Left colon (tissue), 2 donors: ENCODE results near the gene ZNF772. TPM values are rescaled to one million over a fixed set of nuclear protein-coding genes. Genes with fewer than 3 reads are reported as not detected.

Experiments used
- ATAC-seq: fragments of 200-7000 bp; cut with Tn5 transposase; one replicate; pipeline ENCODE4 v1.9.1; 2020; ENCODE audit warnings: mild to moderate bottlenecking, moderate library complexity
- DNase-seq, 2 donors: peaks; one replicate each; pipeline ENCODE4 v3.0.0-alpha.2; 2020
- intact Hi-C, 2 donors: fragments of 100-400 bp; cut with DNase I in 1 of 2; cut with micrococcal nuclease in 1 of 2; formaldehyde crosslinking; loops; one replicate each; pipeline versions ENCODE4 v1.11.2 to v1.14.0; 2022; cut with DNase I, micrococcal nuclease
- total RNA-seq, 2 donors: library from RNA; stranded (reverse); fragmentation: NEBNext Ultra II Directional; extraction: Animal tissue kit (Norgen Biotek cat#: 25700); gene quantifications; one replicate each; pipeline ENCODE4 v1.2.1, GENCODE V29; 2021
- donor health status: DM: no; HTN: no; CAD: no.
- donor health status: DM: yes; HTN: yes; CAD: no.

ZNF772 gene
- total RNA-seq, 2 donors from 2014 or later: 3.2 to 3.8 TPM

GRCh38 chr19:57438925-57439324, 38.4 kb downstream of the ZNF772 start:
- DNase-seq (no peak), ATAC-seq (no peak)
- intact Hi-C loops: no loop called here

- DNase-seq (no peak), ATAC-seq (no peak)
- intact Hi-C loops: no loop called here
Measured at GRCh38 chr19:57437931-57438330, 39.4 kb downstream of the ZNF772 start.

GRCh38 chr19:57436417-57436816, 40.9 kb downstream of the ZNF772 start:
- intact Hi-C loops: no loop called here
- DNase-seq: no peak
- ATAC-seq: no peak

- peak; percentile 99 for DNase-seq
- ATAC-seq: peak; percentile 97
- intact Hi-C loops: no loop called here
Measured at GRCh38 chr19:57435062-57435978, 42.0 kb downstream of the ZNF772 start, which contains the start of gene ZNF749. Gene ZNF749, plus strand, starts transcription at chr19:57435325. Its CDS starts 254 bp downstream, at chr19:57435579.

- DNase-seq (no peak), ATAC-seq (no peak)
- intact Hi-C loops: no loop called here
Measured at GRCh38 chr19:57434386-57435061, 42.8 kb downstream of the ZNF772 start.

GRCh38 chr19:57421037-57421436, 56.3 kb downstream of the ZNF772 start:
- DNase-seq (no peak), ATAC-seq (no peak)
- intact Hi-C loops: no loop called here

- DNase-seq: no peak
- no peak for ATAC-seq
- intact Hi-C loops: no loop called here
Measured at GRCh38 chr19:57419439-57419838, 57.9 kb downstream of the ZNF772 start.

Other genes starting within 250 kb of the ZNF772 start
- under 1 TPM; 0.67 to 0.89 TPM for gene AURKC, start 246.5 kb downstream of the ZNF772 start, total RNA-seq
- gene ZNF805, start 236.9 kb downstream of the ZNF772 start, total RNA-seq: 10 to 100 TPM in 1 of 2 donors, 1 to 10 TPM in 1; 9.5 to 10.4 TPM
- gene ZNF460, start 197.1 kb downstream of the ZNF772 start, total RNA-seq: 10 to 100 TPM; 33.1 to 41.6 TPM
- gene ZNF543, start 157.1 kb downstream of the ZNF772 start, total RNA-seq: 1 to 10 TPM; 2.8 to 3.5 TPM
- gene ZNF304, start 126.3 kb downstream of the ZNF772 start, total RNA-seq: 1 to 10 TPM; 3.0 to 3.3 TPM
- gene TRAPPC2B, start 114.0 kb downstream of the ZNF772 start, total RNA-seq: 1 to 10 TPM; 4.4 to 4.5 TPM
- 1 to 10 TPM; 1.4 to 1.8 TPM for gene ZNF547, start 114.0 kb downstream of the ZNF772 start, total RNA-seq
- gene ZNF548, start 87.7 kb downstream of the ZNF772 start, total RNA-seq: 10 to 100 TPM in 1 of 2 donors, 1 to 10 TPM in 1; 8.1 to 10.7 TPM
- 10 to 100 TPM in 1 of 2 donors, 1 to 10 TPM in 1; 7.7 to 12.1 TPM for gene ZNF17, start 66.4 kb downstream of the ZNF772 start, total RNA-seq
- 1 to 10 TPM; 7.3 to 8.3 TPM for gene ZNF749, start 42.2 kb downstream of the ZNF772 start, total RNA-seq
- under 1 TPM; 0.37 to 0.50 TPM for gene VN1R1, start 20.4 kb downstream of the ZNF772 start, total RNA-seq
- 1 to 10 TPM; 3.2 to 4.0 TPM for gene ZNF419, start 10.2 kb upstream of the ZNF772 start, total RNA-seq
- 1 to 10 TPM; 2.6 to 5.0 TPM for gene ZNF773, start 22.4 kb upstream of the ZNF772 start, total RNA-seq
- 1 to 10 TPM; 2.7 to 3.5 TPM for gene ZNF549, start 49.8 kb upstream of the ZNF772 start, total RNA-seq
- gene ZNF550, start 82.3 kb upstream of the ZNF772 start, total RNA-seq: 1 to 10 TPM; 2.7 to 5.3 TPM
- 1 to 10 TPM; 2.0 to 3.2 TPM for gene ZNF416, start 101.3 kb upstream of the ZNF772 start, total RNA-seq
- gene ZIK1, start 106.6 kb upstream of the ZNF772 start, total RNA-seq: 1 to 10 TPM in 1 of 2 donors, under 1 TPM in 1; 0.95 to 1.5 TPM
- gene ZNF530, start 122.3 kb upstream of the ZNF772 start, total RNA-seq: 1 to 10 TPM; 1.2 to 1.7 TPM
- 1 to 10 TPM; 7.4 to 9.0 TPM for gene ZNF134, start 136.7 kb upstream of the ZNF772 start, total RNA-seq
- gene ZNF211, start 155.6 kb upstream of the ZNF772 start, total RNA-seq: 1 to 10 TPM; 7.4 to 9.9 TPM
- gene ZSCAN4, start 191.4 kb upstream of the ZNF772 start, total RNA-seq: not detected
- gene ZNF551, start 204.4 kb upstream of the ZNF772 start, total RNA-seq: 1 to 10 TPM; 4.9 to 5.2 TPM
- gene ZNF154, start 231.6 kb upstream of the ZNF772 start, total RNA-seq: 1 to 10 TPM in 1 of 2 donors, under 1 TPM in 1; 0.67 to 1.8 TPM